Measurements from ENCODE around the gene IPO11. TPM values are rescaled to one million over a fixed set of nuclear protein-coding genes. Genes with fewer than 3 reads are reported as not detected.

IPO11 gene
- total RNA-seq, 4 donors from 2014 or later: 20.4 to 44.6 (median 34.1) TPM

DNA sequence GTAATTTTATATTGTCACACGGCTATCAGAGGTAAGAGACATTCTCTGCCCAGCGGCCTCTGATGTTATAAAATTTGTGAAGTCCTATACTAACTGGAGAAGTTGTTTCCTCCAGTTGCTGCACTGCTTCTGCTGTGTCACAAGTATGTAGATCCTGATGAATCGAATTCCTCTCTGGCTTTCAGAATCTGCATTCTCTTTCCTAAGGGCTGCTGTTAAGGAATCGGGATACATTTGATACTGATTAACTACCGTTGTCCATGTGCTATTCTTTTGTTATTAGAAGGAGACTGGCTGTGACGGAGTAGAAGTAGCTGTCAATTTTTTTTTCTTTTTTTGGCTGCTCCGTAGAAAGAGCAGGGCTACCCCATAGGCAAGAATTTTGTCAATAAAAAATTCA is 84.3 kb downstream of the IPO11 start:
- peaks cover 0 to 52% (median 5%) of the 10 kb centered on the region in 3 donors for H3K36me3 ChIP-seq

DNA sequence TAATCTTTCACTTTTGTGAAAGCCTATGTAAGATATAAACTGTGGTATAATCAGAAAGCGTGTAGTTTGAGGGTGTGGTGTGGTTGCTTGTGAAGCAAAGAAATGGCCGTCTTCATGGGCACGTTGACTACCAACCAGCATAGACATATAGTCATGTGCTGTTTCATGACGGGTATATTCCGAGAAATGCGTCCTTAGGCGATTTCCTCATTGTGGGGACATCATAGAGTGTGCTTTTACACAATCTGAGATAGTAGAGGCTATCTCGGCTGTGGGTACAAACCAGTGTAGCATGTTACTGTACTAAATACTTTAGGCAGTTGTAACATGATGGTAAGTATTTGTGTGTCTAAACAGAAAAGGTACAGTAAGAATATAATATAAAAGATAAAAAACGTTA is 86.4 kb downstream of the IPO11 start:
- Histone ChIP-seq H3K9me3 (no peaks in the 10 kb centered on the region), H3K27me3 (no peaks in the 10 kb centered on the region), H3K4me1 (no peaks in the 10 kb centered on the region), H3K4me3 (no peak overlapping the region), H3K36me3 (peaks cover 0 to 62% (median 5%) of the 10 kb centered on the region in 3 donors), H3K27ac (no peak overlapping the region)
- 85 to 86% methylated on average over 9 of the region's 9 CpGs for WGBS, 2 donors
- TF ChIP-seq EP300 (IDR thresholded peaks at IDR 0.05) (no peak), POLR2A (IDR thresholded peaks at IDR 0.05) (no peak)
- TF ChIP-seq, protein P1, sequence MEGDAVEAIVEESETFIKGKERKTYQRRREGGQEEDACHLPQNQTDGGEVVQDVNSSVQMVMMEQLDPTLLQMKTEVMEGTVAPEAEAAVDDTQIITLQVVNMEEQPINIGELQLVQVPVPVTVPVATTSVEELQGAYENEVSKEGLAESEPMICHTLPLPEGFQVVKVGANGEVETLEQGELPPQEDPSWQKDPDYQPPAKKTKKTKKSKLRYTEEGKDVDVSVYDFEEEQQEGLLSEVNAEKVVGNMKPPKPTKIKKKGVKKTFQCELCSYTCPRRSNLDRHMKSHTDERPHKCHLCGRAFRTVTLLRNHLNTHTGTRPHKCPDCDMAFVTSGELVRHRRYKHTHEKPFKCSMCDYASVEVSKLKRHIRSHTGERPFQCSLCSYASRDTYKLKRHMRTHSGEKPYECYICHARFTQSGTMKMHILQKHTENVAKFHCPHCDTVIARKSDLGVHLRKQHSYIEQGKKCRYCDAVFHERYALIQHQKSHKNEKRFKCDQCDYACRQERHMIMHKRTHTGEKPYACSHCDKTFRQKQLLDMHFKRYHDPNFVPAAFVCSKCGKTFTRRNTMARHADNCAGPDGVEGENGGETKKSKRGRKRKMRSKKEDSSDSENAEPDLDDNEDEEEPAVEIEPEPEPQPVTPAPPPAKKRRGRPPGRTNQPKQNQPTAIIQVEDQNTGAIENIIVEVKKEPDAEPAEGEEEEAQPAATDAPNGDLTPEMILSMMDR (IDR thresholded peaks at IDR 0.05): no peak
- no peak for DNase-seq (ENCODE audit: low spot score in 2 of 2)

More for the DNA sequence above, 84.3 kb downstream of the IPO11 start:
- Histone ChIP-seq H3K9me3 (no peaks in the 10 kb centered on the region), H3K27me3 (no peaks in the 10 kb centered on the region), H3K4me3 (no peak overlapping the region), H3K27ac (no peak overlapping the region), H3K4me1 (no peaks in the 10 kb centered on the region)
- TF ChIP-seq EP300 (IDR thresholded peaks at IDR 0.05): no peak
- TF ChIP-seq POLR2A (IDR thresholded peaks at IDR 0.05): no peak
- TF ChIP-seq, protein P1 (IDR thresholded peaks at IDR 0.05): no peak
- WGBS, 2 donors: 85 to 89% methylated on average over 7 of the region's 7 CpGs
- no peak for DNase-seq (ENCODE audit: low spot score in 2 of 2)

- DNase-seq (ENCODE audit: low spot score in 2 of 2): no peak
- no peak overlapping the region for H3K27ac ChIP-seq
- H3K27me3 ChIP-seq: no peaks in the 10 kb centered on the region
- H3K4me1 ChIP-seq: no peaks in the 10 kb centered on the region
- 97 to 100% methylated on average over 4 of the region's 4 CpGs for WGBS, 2 donors
- TF ChIP-seq EP300 (IDR thresholded peaks at IDR 0.05) (no peak), POLR2A (IDR thresholded peaks at IDR 0.05) (no peak)
- TF ChIP-seq, protein P1 (IDR thresholded peaks at IDR 0.05): no peak
- H3K9me3 ChIP-seq: no peaks in the 10 kb centered on the region
- H3K36me3 ChIP-seq: peaks cover 0 to 62% (median 5%) of the 10 kb centered on the region in 3 donors
- H3K4me3 ChIP-seq: no peak overlapping the region
Measured at GRCh38 chr5:62499756-62500155, 87.2 kb downstream of the IPO11 start.

- H3K27ac ChIP-seq: no peak overlapping the region
- DNase-seq (ENCODE audit: low spot score in 2 of 2): no peak
- H3K36me3 ChIP-seq: peaks cover 0 to 54% (median 5%) of the 10 kb centered on the region in 3 donors
- TF ChIP-seq POLR2A (IDR thresholded peaks at IDR 0.05) (no peak), EP300 (IDR thresholded peaks at IDR 0.05) (no peak)
- TF ChIP-seq, protein P1 (IDR thresholded peaks at IDR 0.05): no peak
- H3K9me3 ChIP-seq: no peaks in the 10 kb centered on the region
- H3K4me3 ChIP-seq: no peak overlapping the region
- WGBS, 2 donors: 92 to 95% methylated on average over 10 of the region's 10 CpGs
- no peaks in the 10 kb centered on the region for H3K4me1 ChIP-seq
- no peaks in the 10 kb centered on the region for H3K27me3 ChIP-seq
Measured at GRCh38 chr5:62502456-62503101, 90.0 kb downstream of the IPO11 start.

- H3K36me3 ChIP-seq: peaks cover 0 to 54% (median 5%) of the 10 kb centered on the region in 3 donors
- no peaks in the 10 kb centered on the region for H3K4me1 ChIP-seq
- H3K9me3 ChIP-seq: no peaks in the 10 kb centered on the region
- no peak overlapping the region for H3K4me3 ChIP-seq
- TF ChIP-seq, protein P1 (IDR thresholded peaks at IDR 0.05): no peak
- TF ChIP-seq POLR2A (IDR thresholded peaks at IDR 0.05) (no peak), EP300 (IDR thresholded peaks at IDR 0.05) (no peak)
- no peaks in the 10 kb centered on the region for H3K27me3 ChIP-seq
- DNase-seq (ENCODE audit: low spot score in 2 of 2): no peak
- no peak overlapping the region for H3K27ac ChIP-seq
Measured at GRCh38 chr5:62504129-62504528, 91.6 kb downstream of the IPO11 start.
